GM10266 (cell line): ENCODE data around the gene GPS1.

Source experiments
- DNase-seq: peaks from one replicate; pipeline ENCODE4 v3.0.0; 2012; ENCODE audit errors: extremely low spot score
- TF ChIP-seq, protein P1 (sequence below): IDR thresholded peaks from 2 replicates; pipeline ENCODE4 v1.5.1; 2012; ENCODE audit warnings: mild to moderate bottlenecking, low read depth; ENCODE audit not compliant: control insufficient read depth, insufficient read depth; ENCODE audit errors: missing control alignments

The GPS1 gene

DNA sequence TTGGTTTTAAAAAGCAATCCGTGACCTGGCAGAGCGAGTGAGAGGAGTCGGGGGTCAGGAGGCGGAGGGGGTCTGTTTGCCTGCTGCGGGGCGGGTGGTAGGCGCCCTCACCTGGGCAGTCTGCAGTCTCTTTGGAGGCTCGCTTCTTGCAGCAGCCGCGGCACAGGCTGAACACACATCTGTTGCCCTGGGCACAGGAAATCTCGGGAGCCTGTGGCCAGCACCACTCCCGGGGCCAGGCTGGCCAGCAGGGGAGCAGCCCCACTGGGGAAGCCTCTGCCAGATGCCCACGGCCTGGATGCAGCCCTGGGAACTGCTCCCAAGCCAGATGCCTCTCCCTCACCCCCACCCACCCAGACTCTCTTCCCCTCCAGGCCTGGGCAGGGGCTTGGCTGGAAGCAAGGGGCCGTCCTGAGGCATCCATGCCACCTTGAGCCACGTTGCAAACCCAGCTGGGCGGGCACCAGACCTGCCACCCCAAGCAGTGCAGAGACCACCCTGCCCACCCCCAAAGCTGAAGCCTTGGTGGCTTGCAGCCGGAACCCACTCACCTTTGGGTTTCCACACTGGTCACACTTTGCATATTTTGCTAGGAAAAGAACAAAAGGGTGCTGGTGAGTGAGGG, 6.6 kb downstream of the GPS1 start:
- TF ChIP-seq, protein P1, sequence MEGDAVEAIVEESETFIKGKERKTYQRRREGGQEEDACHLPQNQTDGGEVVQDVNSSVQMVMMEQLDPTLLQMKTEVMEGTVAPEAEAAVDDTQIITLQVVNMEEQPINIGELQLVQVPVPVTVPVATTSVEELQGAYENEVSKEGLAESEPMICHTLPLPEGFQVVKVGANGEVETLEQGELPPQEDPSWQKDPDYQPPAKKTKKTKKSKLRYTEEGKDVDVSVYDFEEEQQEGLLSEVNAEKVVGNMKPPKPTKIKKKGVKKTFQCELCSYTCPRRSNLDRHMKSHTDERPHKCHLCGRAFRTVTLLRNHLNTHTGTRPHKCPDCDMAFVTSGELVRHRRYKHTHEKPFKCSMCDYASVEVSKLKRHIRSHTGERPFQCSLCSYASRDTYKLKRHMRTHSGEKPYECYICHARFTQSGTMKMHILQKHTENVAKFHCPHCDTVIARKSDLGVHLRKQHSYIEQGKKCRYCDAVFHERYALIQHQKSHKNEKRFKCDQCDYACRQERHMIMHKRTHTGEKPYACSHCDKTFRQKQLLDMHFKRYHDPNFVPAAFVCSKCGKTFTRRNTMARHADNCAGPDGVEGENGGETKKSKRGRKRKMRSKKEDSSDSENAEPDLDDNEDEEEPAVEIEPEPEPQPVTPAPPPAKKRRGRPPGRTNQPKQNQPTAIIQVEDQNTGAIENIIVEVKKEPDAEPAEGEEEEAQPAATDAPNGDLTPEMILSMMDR, result no peak
- no peak for DNase-seq

DNA sequence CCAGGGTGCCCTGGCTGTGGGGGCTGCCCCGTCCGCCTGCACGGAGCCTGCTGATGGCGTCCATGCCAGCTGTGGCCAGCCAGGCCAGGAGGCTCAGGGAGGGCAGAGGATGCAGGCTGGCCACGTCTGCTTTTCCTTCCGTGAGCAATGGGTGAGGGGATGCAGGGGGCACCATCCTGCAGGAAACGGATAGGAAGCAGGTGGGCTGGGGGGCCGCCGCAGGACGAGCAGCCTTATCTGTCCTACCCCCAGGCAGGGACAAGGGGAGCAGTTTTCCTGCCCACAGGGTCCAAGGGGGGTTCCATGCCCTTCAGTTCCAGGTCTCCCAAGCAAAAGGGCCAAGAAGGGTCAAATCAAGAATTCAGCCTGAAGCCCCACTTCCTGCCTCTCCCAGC, 7.2 kb downstream of the GPS1 start:
- TF ChIP-seq, protein P1, result no peak
- DNase-seq, result no peak

DNA sequence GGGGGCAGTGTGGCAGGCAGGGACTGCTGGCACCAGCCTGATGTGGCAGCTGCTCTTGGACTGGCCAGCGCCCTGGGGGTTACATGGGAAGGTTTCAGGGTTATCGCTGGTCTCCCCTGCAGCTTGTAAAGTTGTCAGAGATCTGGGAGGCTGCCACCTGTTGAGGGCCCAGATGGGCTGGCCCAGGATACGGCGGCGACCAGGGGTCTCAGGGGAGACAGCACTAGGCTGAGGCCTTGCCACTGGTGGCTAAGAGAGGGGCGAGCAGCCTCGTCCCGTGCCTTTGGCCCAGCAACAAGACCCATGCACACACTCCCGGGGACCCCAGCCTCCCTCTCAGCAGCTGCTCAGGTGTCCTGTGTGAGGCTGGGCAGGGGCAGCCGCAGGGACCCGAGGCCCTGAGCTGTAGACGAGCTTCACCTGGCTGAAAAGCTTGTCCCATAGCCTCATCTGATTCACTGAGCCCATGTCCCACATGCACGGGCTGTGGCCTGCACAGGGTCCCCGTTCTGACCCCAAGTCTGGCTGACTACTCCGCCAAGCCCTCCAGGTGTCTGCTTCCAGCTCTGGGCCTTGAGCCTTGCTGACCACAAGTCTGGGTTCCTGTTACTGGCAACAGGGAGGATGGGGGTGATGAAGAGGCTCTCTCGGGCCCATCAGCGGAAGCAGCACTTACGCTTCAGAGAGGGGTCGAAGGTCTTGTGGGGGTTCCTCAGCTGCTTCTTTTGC, 7.7 kb downstream of the GPS1 start:
- TF ChIP-seq, protein P1, result no peak
- no peak for DNase-seq

DNA sequence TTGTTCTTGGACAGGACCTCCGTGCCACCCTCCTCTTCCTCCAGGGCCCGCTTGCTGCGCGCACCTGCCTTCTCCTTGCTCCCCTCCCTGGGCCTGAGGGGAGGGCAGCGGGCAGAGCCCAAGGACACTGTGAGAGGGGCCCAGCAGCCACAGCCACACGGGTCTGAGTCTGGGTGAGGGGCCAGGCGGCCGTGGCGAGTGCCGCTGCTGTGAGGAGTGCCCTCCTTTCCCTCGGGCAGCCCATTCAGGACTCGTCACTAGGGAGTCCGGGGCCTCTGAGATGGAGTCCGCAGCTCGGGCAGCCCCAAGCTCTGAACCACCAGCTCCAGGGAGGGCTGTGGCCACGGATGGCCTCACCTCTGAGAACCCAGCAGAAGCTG, 8.3 kb downstream of the GPS1 start:
- TF ChIP-seq, protein P1, result no peak
- DNase-seq, result no peak

DNA sequence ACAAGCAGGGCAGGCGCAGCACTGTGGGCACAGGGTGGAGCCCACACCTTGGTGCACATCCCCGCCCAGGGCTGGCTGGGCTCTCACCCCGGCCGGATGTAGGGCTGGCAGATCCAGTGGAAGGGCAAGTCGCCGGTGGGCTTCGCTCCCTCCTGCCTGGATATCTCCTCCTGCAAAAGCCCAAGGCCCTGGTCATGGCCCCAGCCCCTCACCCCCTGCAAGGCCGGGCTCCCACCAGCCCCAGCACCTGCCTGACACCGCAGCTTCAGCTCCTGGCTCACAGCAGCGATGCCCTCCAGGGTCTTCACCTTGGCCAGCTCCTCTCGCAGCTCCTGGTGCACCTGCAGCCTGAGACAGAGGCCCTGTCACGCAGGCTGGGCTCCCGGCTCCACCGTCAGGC, 8.9 kb downstream of the GPS1 start:
- TF ChIP-seq, protein P1, result no peak
- DNase-seq, result no peak

DNA sequence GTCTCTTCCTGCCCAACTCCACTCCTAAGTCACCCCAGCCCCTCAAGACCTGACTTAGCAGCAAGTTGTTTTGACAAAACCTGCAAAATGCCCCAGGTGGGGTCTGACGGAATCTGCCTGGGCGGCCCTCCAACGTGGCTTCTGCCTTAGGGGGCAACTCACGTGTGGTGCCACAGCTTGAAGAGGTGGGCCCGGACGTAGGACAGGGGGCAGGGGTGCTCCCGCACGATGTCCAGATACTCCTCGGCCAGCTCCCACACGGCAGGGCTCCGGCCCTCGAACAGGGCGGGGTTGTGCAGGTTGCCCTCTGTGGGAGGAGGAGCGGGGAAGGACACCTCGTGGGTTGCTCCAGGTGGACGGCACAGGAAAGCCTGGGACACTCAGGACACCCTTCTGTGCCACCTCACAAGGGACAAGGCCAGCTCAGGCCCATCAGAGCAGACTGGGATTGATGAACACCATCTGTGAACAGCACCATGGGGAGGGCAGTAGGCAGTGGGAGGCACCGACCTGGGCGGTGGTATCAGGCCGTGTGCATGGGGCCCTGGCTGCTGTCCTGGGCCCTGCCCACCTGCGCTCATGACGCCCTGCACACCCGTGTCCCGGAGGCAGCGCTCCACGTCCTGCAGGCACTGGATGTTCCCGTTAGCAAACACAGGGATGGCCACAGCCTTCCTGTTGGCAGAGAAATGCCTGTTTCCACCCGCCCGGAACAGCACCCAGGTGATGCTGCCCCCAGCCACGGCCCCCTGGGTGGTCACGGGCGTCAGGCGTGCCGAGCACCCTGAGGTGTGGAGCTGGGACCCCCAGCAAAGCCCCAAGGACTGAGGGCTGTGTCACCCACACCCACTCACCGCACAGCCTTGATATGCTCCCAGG, 9.6 kb downstream of the GPS1 start:
- TF ChIP-seq, protein P1, result no peak
- DNase-seq, result no peak
